KBM-7 (cell line): ENCODE measurements around the gene TRPM7.
"Not testable (repeated sequence)": the region's sequence is repeated elsewhere in the genome, so short reads cannot be mapped to it uniquely, and the experiment has no call there.

Experiments used
- DNase-seq: peaks from one replicate; pipeline ENCODE4 v3.0.0-alpha.2; 2015
- in situ Hi-C: fragments of 300-500 bp; cut with MboI; formaldehyde crosslinking; loops from 2 replicates; pipeline ENCODE4 v1.14.3; 2020; ENCODE audit warnings: low sequenced_read_pairs, low pct_unique_long_range_greater_than_20kb, mixed read lengths

TRPM7 gene

DNA sequence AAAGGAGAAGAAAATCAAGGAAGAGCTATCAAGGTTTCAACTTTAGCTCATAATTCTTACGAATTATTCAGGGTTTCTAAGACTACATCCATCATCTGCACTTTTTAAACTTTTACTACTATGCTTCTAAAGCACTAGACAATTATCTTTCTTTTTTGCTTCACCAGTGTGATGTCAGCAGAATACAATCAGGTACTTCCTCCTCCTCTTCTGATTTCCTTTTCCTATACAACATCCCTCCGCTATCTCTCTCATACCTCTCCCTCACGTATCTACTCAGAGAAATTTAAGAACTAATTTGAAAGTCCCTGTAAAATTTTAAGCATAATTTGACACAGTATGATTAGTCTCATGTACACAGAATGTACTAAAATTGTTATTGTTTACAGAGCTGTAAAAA lies 92.8 kb downstream of the TRPM7 start:
- in situ Hi-C loops: no loop called here
- DNase-seq: no peak

DNA sequence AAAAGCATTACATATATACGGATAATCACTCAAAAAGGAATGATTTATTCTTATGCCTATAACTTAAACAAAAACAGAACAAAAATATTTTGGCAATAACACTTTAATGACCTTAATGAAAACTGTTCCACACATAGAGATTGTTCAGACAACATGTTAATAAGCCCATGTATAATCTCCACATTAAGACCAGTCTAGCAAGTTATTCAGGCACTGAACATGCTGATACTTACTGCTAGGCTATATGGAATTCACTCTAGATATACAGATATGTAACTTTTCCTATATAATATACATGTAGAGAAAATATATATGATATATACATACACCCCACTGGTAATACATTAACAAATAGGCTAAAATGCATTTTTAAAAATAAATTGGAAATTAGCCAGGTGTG lies 96.3 kb downstream of the TRPM7 start:
- DNase-seq: no peak
- in situ Hi-C loops: no loop called here

DNA sequence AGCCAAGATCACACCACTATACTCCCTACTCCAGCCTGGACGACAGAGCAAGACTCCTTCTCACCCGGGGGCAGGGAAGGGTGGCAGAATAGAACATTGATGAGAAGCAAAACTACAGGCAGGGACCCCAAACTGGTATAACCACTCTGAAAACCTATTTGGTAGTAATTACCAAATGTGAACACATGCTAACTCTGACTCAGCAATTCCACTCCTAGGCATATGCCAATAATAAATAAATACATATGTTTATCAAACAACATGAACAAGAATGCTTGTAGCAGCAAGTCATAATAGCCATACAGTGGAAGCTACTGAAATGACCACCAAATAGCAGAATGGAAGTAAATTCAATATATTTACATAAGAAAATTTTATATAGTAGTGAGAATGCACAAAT lies 109.1 kb downstream of the TRPM7 start:
- DNase-seq: no peak
- in situ Hi-C loops: no loop called here

DNA sequence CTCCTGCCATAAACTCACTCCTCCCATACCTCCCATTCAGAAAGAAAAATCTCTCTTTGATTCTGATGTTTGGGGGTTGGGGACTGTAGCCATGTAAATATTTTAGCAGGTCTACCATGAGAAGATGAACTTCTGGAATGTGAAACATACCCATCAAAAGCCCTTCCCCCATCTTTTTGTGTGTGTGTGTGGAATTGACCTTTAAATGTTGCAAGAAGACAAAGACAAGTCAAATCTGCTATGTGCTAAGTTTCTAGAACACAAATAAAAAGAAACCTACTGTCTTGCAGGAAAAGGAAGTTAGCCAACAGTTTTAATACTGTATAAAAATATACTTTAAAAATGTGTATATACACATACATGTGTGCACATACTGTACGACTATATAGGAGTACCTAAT lies 110.4 kb downstream of the TRPM7 start:
- in situ Hi-C loops: no loop called here

DNA sequence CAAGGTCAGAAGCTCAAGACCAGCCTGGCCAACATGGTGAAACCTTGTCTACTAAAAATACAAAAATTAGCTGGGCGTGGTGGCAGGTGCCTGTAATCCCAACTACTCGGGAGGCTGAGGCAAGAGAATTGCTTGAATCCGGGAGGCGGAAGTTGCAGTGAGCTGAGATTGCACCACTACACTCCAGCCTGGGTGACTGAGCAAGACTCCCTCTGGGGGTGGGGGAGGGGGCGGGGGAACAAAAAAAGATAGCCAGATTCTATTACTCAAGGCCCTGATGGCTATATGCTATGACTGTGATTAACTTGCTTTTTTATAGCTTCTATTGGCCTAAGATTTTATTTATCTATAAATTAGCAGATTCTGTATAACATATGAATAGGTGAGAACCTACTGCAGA lies 112.8 kb downstream of the TRPM7 start:
- in situ Hi-C loops: not testable (repeated sequence)

More for the DNA sequence above, 110.4 kb downstream of the TRPM7 start:
- DNase-seq: no peak

DNA sequence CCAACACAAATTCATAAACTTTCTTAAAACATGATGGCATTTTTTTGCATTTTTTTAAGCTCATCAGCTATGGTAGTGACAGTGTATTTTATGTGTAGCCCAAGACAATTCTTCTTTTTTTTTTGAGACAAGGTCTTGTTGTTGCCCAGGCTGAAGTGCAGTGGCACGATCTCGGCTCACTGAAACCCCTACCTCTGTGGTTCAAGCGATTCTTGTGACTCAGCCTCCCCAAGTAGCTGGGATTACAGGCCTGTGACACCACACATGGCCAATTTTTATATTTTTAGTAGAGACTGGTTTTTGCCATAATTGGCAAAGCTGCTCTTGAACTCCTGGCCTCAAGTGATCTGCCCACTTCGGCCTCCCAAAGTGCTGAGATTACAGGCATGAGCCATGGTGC lies 122.8 kb downstream of the TRPM7 start:
- in situ Hi-C loops: no loop called here
- no peak for DNase-seq

More for the DNA sequence above, 112.8 kb downstream of the TRPM7 start:
- not testable (repeated sequence) for DNase-seq

DNA sequence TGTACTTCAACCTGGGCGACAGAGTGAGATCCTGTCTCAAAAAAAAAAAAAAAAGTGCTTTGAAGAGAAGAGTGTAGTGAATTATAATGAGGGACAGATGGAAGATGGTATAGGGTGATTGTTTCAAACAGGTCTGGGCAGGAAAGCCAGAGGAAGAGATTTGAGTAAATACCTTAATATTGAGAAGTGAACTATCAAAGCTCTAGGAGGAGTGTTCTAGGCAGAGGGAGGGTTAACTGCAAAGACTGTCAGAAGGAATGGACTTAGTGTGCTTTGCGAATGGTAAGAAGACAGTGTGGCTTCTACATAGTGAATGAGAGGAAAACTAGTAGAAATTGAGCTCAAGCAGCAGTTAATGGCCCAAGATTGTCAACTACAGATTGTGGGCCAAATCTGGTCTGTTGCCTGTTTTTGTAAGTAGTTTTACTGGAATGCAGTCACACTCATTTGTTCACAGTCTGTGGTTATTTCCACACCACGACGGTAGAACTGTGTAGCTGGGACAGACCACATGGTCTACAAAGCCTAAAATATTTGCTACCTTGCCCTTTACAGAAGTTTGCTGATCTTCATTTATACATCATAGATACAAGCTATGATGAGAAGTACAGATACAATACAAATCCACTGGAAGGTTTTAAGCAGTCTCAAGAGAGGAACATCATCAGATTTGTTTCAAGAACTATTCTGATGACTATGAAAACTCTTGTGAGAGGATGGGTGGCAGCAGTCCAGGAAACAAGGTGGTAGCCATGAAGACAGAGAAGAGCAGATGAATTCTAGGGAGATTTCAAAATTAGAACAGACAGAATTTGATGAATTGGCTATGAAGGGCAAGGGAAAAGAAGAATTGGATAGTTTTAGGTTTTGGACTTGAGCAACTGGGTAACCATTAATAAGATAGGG lies 123.6 kb downstream of the TRPM7 start:
- DNase-seq: no peak
- in situ Hi-C loops: no loop called here

DNA sequence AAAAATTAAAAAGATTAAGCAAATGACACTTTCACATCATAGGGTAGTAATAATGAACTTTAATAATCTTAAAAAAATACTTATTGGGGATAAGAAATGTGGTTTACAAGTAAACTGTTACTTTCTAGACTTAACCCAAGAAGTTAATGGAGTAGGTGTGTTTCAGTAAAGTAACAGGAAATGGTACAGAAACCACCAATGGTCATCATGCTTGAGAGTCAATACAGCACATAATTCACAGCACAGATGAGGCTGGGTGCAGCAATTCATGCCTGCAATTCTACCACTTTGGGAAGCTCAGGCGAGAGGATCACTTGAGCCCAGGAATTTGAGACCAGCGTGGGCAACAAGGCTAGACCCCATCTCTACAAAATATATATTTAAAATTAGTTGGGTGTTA lies 128.6 kb downstream of the TRPM7 start:
- no peak for DNase-seq
- in situ Hi-C loops: no loop called here

DNA sequence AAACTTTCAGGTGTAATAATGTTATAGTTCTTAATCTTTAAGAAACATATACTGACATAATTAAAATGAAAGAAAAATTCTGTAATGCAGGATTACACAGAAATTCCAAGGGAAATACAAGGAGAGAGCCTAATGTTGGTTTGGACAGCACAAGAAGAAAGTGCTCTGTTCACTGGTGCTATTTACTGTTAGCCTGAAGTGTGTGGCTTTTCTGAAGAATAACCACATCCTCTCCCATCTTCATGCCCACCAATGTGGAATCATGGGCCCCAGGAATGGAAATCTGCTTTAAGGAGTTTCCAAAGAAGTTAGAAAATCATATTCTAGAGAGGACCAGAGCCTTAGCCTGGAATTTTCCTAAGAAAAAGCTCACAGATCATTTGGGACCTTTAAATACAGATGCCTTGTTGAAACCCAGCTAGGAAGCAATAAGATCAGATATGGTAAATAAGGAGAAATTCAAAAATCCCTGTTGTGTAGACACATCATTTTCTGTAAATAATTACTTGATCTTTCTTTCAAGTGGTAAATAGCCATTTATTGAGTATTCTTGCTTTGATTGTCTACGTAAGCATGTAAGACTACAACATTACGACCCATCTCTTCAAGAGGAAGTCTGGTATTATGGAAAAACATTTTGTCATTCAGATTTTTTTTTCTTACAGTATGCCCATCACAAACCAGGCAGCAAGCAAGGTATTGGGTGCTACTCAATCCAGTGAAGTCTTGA lies 129.8 kb downstream of the TRPM7 start:
- no peak for DNase-seq
- in situ Hi-C loops: no loop called here

DNA sequence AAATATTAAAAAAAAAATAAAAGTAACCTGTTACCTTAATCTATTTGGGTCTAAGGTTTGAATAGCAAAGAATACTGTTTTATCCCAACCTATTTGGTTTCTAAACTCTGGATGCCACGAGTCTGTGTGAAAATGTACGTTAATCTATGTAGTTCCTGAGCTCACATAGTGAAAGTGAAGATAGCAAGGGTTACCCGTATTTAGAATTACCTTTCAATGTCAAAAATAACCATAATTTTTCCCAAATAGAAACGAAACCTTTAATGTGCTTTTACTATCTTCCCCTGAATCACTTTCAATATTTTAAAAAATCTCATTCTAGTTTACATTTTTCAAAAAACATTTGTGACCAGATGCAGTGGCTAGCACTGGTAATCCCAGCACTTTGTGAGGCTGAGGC lies 134.4 kb downstream of the TRPM7 start:
- DNase-seq: no peak
- in situ Hi-C loops: no loop called here

DNA sequence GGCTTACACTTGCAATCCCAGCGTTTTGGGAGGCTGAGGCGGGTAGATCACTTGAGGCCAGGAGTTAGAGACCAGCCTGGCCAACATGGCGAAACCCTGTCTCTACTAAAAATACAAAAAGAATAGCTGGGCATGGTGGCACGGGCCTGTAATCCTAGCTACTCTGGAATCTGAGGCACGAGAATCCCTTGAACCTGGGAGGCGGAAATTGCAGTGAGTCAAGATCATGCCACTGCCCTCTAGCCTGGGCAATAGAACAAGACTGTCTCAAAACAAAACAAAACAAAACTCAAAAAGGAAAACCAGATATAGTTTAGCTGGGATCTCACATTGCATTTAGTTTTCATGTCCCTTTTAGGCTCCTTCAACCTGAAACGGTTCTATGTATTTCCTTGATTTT lies 137.3 kb downstream of the TRPM7 start:
- no peak for DNase-seq
- in situ Hi-C loops: no loop called here

DNA sequence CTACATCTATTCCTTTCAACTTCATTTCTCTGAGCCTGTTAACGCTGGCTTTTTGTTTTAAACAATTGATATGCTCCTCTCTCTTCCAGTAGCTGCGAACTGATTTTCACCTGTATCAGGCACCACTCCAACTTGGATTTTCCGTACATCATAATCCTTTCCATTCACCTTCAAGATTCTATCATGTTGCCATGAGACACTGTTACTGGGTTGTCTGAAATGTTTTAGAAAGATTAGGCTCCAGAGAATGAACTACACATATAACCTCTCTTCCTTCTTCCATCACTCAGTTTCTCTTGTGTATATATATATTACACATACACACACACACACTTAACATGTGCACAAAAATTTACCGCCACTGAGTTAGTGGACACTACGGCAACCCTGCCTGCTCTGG lies 140.0 kb downstream of the TRPM7 start, which contains the start of gene USP50:
Gene USP50, minus strand, starts transcription at position 101 of the 400 bp plus-strand sequence. CDS start 141 bp downstream, outside the sequence.
- in situ Hi-C loops: no loop called here
- no peak for DNase-seq

DNA sequence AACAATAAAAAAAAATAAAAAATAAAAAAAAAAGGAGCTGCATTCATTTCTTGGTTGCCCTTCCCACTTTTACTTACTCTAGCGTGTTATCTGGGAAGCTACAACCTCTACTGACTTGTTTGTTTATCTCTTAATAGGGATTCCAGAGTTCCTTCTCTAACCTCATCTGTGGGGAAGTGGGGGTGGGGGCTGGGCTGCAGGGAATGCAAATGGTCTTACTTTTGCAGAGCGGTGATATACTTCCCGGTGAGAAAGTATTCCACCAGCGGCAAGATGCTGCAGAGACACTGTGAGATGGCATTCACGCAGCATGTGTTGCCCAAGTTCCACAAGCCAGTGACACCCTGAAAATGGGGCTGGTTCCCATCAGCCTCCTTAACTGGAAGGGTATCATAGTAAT lies 142.2 kb downstream of the TRPM7 start:
- no peak for DNase-seq
- in situ Hi-C loops: no loop called here

DNA sequence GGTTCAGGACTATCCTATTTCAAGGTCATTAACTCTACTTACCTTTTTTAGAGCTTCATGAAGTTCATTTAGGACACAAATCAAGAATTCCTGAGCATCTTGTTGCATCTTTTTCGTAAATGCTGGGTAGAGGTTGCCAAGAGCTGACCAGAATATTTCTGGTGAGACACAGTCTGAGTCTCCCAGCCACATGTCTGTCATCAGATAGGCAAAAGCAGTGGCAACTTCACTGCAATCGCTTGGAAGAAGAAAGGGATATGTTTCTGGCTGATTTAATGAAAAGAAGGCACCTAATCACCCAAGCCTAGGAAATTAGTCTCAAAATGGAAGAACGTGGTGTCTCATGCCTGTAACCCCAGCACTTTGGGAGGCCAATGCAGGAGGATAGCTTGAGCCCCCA lies 143.0 kb downstream of the TRPM7 start:
- in situ Hi-C loops: no loop called here
- no peak for DNase-seq

DNA sequence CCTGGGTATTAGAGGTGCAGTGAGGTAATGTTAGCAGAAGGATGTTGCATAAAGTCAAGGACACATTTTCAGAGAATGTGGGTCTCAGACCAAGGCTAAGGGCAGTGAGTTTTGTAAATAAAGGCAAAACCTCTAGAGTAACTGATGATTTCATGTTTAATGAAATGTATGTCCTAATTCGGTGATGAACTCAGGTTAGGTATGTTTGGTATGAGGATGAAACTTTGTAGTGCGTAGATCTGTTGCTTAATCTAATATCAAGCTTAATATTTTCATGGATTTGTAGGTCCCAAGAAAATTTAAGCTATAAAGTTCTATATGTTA lies 143.7 kb downstream of the TRPM7 start:
- DNase-seq: no peak
- in situ Hi-C loops: no loop called here

DNA sequence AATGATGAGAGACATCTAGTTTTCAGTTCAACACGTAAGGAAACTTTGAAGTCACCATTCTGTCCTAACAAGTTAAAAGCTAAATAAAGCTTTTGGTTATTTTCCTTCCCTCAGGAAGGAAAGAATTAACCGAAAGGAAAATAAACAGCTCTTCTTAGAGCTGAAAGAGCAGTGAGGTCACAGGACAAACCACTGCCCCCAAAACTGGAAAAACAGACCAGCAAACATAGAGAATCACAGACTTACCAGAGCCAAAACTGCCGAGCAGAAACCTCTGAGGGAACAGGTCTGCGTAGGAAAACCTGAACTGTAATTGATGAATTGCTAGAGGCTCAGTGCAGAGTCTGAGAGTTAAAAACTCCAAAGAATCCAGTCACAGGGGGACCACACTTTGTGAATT lies 154.8 kb downstream of the TRPM7 start:
- in situ Hi-C loops: no loop called here
- no peak for DNase-seq

DNA sequence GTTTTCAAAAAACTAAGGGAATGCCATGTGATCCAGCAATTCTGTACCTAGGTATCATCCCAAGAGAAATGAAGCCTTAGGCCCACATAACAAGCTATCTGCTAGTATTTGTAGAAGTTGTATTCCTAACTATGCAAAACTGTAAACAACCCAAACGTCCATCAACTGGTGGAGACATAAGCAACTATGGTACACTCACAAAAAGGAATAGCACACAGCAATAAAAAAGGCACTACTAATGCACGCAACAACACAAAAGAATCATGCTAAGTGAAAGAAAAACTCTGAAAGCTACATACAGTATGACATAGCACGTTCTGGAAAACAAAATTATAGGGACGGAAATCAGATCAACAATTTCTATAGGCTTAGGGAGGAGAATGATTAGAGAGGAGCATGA lies 155.4 kb downstream of the TRPM7 start:
- DNase-seq: no peak
- in situ Hi-C loops: no loop called here

DNA sequence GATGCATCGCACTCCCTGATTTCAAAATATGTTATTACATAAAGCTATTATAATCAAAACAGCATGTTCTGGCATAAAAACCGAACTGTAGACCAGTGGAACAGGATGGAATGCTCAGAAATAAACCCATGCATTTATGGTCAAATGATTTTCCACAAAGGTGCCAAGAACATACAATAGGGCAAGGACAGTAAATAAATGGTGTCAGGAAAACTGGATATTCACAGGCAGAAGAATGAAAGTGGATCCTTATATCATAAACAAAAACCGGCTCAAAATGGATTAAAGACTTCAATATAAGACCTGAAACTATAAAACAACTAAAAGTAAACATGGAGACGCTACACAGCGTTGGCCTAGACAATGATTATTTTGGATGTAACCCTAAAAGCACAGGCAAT lies 162.7 kb downstream of the TRPM7 start:
- no peak for DNase-seq
- in situ Hi-C loops: no loop called here

DNA sequence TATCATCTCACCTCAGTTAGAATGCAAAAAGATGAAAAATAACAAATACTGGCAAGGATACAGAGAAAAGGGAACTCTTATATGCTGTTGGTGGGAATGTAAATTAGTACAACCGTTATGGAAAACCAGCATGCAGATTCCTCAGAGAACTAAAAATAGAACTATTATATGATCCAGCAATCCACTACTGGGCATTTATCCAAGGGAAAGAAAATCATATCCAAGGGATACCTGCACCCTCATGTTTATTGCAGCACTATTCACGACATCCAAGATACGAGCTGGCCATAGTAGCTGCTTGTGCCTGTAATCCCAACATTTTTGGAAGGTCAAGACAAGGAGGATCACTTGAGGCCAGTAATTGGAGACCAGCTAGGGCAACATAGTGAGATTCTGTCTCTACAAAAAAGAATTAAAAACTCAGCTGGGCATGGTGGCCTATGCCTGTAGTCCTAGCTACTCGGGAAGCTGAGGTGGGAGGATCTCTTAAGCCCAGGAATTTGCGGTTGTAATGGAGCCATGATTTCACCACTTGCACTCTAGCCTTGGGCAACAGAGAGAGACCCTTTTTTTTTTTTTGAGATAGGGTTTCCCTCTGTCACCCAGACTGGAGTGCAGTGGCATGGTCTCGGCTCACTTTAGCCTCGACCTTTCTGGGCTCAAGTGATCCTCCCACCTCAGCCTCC lies 166.7 kb downstream of the TRPM7 start:
- DNase-seq: no peak
- in situ Hi-C loops: no loop called here

DNA sequence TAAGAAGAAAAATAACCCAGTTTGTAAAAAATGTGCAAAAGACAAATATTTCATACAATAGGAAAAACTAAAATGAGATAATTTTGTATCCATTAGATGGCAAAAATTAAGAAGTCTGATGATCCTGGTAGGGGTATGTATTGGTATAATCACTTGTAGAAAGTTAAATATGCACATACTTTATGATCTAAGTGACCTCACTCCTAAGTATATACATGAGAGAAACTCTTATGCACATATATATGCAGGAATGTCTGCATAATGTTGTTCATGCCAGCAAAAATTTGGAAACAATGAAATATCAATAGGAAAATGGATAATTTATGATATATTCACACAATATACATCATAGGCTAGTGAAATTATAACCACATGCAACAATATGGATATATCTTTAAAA lies 173.6 kb downstream of the TRPM7 start:
- DNase-seq: no peak
- in situ Hi-C loops: no loop called here
